HEK293T (cell line): Measurements from ENCODE around the gene RPRD2.
"Not testable (repeated sequence)": the region's sequence is repeated elsewhere in the genome, so short reads cannot be mapped to it uniquely, and the experiment has no call there.

ENCODE experiments used
- CTCF ChIA-PET: fragments of 350-600 bp; formaldehyde crosslinking; extraction: SDS; loops from one replicate; lab custom pipeline; 2021; ENCODE audit warnings: antibody characterized with exemption, inconsistent platforms; lab: Yijun Ruan, JAX
- POLR2A ChIA-PET: fragments of 350-600 bp; formaldehyde crosslinking; extraction: SDS; loops from one replicate; lab custom pipeline; 2020; ENCODE audit warnings: antibody characterized with exemption, inconsistent platforms; lab: Yijun Ruan, JAX
- DNase-seq: peaks from one replicate; pipeline ENCODE4 v3.0.0; 2012; ENCODE audit warnings: mixed read lengths; ENCODE audit errors: extremely low spot score
- ARNT ChIP-seq: fragments of 450-650 bp; IDR thresholded peaks from 2 replicates; pipeline ENCODE4 v1.6.1; 2017; ENCODE audit warnings: mild to moderate bottlenecking
- BHLHE40 ChIP-seq: fragments of 450-650 bp; IDR thresholded peaks from 2 replicates; pipeline ENCODE4 v1.6.1; 2016; ENCODE audit warnings: mild to moderate bottlenecking, moderate library complexity, borderline replicate concordance
- CTBP1 ChIP-seq: fragments of 450-650 bp; IDR thresholded peaks from 2 replicates; pipeline ENCODE4 v1.6.1; 2016; ENCODE audit warnings: borderline replicate concordance
- ELF4 ChIP-seq: fragments of 450-650 bp; IDR thresholded peaks from 2 replicates; pipeline ENCODE4 v1.6.1; 2017; ENCODE audit warnings: antibody characterized with exemption
- FOXA1 ChIP-seq: fragments of 450-650 bp; IDR thresholded peaks from 2 replicates; pipeline ENCODE4 v1.6.1; 2016; ENCODE audit warnings: mild to moderate bottlenecking
- FOXK2 ChIP-seq: fragments of 450-650 bp; IDR thresholded peaks from 2 replicates; pipeline ENCODE4 v1.6.1; 2016; ENCODE audit warnings: mild to moderate bottlenecking
- FOXM1 ChIP-seq: fragments of 450-650 bp; IDR thresholded peaks from 2 replicates; pipeline ENCODE4 v1.6.1; 2017; ENCODE audit warnings: mild to moderate bottlenecking, borderline replicate concordance
- HDGF ChIP-seq: fragments of 450-650 bp; IDR thresholded peaks from 2 replicates; pipeline ENCODE4 v1.6.1; 2017; ENCODE audit warnings: antibody characterized with exemption, borderline replicate concordance
- L3MBTL2 ChIP-seq: fragments of 450-650 bp; conservative IDR thresholded peaks from 2 replicates; pipeline ENCODE4 v1.6.1; 2016; ENCODE audit warnings: mild to moderate bottlenecking
- LEF1 ChIP-seq: fragments of 450-650 bp; IDR thresholded peaks from 2 replicates; pipeline ENCODE4 v1.6.1; 2017; ENCODE audit warnings: mild to moderate bottlenecking, borderline replicate concordance
- NFRKB ChIP-seq: fragments of 450-650 bp; IDR thresholded peaks from 2 replicates; pipeline ENCODE4 v1.6.1; 2016; ENCODE audit warnings: mild to moderate bottlenecking, moderate library complexity
- PKNOX1 ChIP-seq: fragments of 450-650 bp; IDR thresholded peaks from 2 replicates; pipeline ENCODE4 v1.6.1; 2016
- SP1 ChIP-seq: fragments of 450-650 bp; IDR thresholded peaks from 2 replicates; pipeline ENCODE4 v1.6.1; 2017
- SUZ12 ChIP-seq: fragments of 450-650 bp; IDR thresholded peaks from 2 replicates; pipeline ENCODE4 v1.6.1; 2016; ENCODE audit warnings: mild to moderate bottlenecking
- TARDBP ChIP-seq: fragments of 450-650 bp; IDR thresholded peaks from 2 replicates; pipeline ENCODE4 v1.6.1; 2016
- ZNF384 ChIP-seq: fragments of 450-650 bp; IDR thresholded peaks from 2 replicates; pipeline ENCODE4 v1.6.1; 2016

The RPRD2 gene

DNA sequence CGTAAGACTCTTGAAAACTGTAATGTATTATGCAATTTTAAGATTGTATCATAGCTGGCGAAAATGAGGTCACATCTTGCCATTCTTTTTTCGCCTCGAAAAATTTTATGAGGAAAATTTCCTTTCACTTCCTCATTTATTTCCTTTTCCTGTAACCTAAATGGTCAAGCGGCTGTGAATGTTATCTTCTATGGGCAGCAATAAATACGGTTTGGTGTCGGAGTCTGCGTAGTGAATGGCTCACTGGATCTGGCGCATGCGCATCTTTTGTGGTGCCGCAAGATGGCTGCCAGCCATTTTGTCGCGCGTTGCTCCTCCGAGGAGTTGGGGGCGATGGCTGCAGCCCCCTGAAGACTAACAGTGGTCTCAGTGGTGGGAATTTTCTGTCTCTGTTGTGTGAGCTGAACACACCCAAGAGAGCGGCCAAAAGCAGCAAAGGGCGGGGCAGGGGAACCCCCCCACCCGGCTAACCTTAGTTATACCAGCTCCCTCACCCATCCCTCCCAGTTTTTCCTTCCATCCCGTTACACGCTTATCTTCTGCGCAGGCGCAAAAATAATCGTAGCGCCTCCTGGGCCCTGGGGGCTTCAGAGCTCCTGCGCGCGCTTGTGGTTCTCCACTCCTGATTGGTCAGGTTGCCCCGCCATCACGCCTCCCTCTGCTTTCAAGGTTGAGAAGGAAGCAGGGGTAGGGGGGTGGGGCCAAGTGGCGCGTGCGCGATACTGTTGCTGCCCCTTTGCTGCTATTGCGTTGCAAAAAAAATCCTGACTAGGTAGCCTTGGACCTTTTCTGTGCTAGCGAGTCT is at the start of gene RPRD2:
TSS of gene RPRD2 (plus strand) at position 722 of the 805 bp plus-strand sequence. CDS start 568 bp downstream, outside the sequence.
- TF ChIP-seq SUZ12, result no peak
- no peak for TF ChIP-seq ZNF384
- peak; percentile 72 for TF ChIP-seq NFRKB
- no peak for TF ChIP-seq SP1
- no peak for TF ChIP-seq ARNT
- peak; percentile 34; the same call in 1 of the 2 replicates for TF ChIP-seq HDGF
- TF ChIP-seq LEF1, result no peak; the same call in 1 of the 2 replicates
- TF ChIP-seq ELF4, result peak; percentile 24; the same call in 1 of the 2 replicates
- TF ChIP-seq PKNOX1, result peak; percentile 66
- no peak for TF ChIP-seq BHLHE40
- TF ChIP-seq FOXK2, result no peak
- no peak for TF ChIP-seq FOXM1
- no peak for TF ChIP-seq TARDBP
- peak; percentile 94 for TF ChIP-seq L3MBTL2
- no peak for TF ChIP-seq CTBP1
- no peak for TF ChIP-seq FOXA1
- DNase-seq, result peak; percentile 98
- POLR2A ChIA-PET, result interaction anchor here (0.6 to 2.1 kb wide), 42 partner anchors 9 to 354 kb away, joined by 3 to 14 read pairs (median 4); partner anchors contain the start of genes C1orf54, CA14, FALEC and MCL1
- CTCF ChIA-PET, result no interaction called here

DNA sequence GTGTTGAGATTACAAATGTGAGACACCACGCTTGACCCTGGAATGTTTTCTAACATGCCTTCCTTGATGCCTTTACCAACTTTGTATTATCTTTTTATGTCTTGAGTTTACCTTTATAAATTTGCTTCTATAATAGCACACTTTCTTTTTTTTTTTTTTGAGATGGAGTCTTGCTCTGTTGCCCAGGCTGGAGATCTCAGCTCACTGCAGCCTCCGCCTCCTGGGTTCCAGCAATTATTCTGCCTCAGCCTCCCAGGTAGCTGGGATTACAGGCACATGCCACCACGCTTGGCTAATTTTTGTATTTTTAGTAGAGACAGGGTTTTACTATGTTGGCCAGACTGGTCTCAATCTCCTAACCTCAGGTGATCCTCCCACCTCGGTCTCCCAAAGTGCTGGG is 49.3 kb upstream of the RPRD2 start:
- CTCF ChIA-PET, POLR2A ChIA-PET, DNase-seq: not testable (repeated sequence)

DNA sequence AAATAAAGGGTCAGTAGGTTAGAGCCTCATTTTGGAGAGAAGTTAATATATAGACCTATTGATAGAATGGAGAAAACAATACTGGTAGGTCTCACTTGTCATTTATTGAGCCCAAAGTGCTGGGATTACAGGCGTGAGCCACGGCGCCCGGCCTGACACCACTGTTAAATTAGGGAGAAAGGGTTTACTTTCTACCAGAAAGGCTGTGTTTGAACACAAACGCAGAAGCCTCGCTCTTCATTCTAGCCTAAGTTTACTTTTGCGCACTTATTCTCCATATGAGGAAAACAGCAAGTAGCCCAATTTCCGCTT is 43.3 kb upstream of the RPRD2 start:
- ChIA-PET CTCF (no interaction called here), POLR2A (interaction anchor here (1.4 to 1.6 kb wide), 3 partner anchors 31 to 64 kb away, joined by 3 to 8 read pairs (median 4); partner anchors contain the start of gene RPRD2)
- no peak for DNase-seq
- TF ChIP-seq ELF4, result no peak
- TF ChIP-seq BHLHE40, result no peak

GRCh38 chr1:150321826-150322166 is 42.2 kb upstream of the RPRD2 start:
- TF ChIP-seq L3MBTL2, result no peak
- no peak for TF ChIP-seq CTBP1
- no peak for TF ChIP-seq BHLHE40
- TF ChIP-seq FOXM1, result no peak
- TF ChIP-seq NFRKB, result no peak
- TF ChIP-seq LEF1, result no peak
- TF ChIP-seq SP1, result no peak
- TF ChIP-seq TARDBP, result no peak
- no peak for TF ChIP-seq HDGF
- TF ChIP-seq PKNOX1, result no peak
- TF ChIP-seq FOXK2, result no peak
- no peak; the same call in 1 of the 2 replicates for TF ChIP-seq ELF4
- no peak for TF ChIP-seq ZNF384
- no peak for TF ChIP-seq ARNT
- no peak for TF ChIP-seq FOXA1
- ChIA-PET CTCF (no interaction called here), POLR2A (interaction anchor here (1.4 to 1.6 kb wide), 3 partner anchors 32 to 65 kb away, joined by 3 to 8 read pairs (median 4); partner anchors contain the start of gene RPRD2)
- no peak for DNase-seq

- no peak for TF ChIP-seq FOXA1
- no peak for TF ChIP-seq TARDBP
- no peak for TF ChIP-seq CTBP1
- no peak for TF ChIP-seq ELF4
- no peak for TF ChIP-seq LEF1
- TF ChIP-seq L3MBTL2, result no peak
- no peak for TF ChIP-seq HDGF
- no peak for TF ChIP-seq FOXK2
- no peak for TF ChIP-seq ZNF384
- TF ChIP-seq SP1, result no peak
- TF ChIP-seq BHLHE40, result no peak
- TF ChIP-seq NFRKB, result no peak
- DNase-seq, result no peak
- ChIA-PET POLR2A (interaction anchor here (1.1 kb wide), 1 partner anchor 42 kb away, joined by 3 read pairs; the partner anchor contains the start of gene RPRD2), CTCF (no interaction called here)
Measured at GRCh38 chr1:150322310-150322709, 41.6 kb upstream of the RPRD2 start.

DNA sequence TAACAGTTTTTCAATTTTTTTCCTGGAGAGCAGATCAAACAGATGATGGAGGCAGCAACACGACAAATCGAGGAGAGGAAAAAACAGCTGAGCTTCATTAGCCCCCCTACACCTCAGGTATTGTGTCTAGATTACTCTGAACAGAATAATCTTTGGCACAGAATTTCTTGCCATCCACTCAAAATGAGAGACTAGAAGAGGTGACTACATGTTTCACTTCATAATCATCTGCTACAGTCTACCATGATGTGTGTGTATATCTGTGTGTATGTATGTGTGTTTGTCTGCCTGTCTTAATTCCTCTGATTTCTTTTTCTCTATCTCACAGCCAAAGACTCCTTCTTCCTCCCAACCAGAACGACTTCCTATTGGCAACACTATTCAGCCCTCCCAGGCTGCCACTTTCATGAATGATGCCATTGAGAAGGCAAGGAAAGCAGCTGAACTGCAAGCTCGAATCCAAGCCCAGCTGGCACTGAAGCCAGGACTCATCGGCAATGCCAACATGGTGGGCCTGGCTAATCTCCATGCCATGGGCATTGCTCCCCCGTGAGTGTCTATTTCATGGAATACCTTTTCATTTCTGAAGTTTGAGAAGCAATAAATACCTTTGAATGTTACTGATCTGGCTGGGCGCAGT is 31.2 kb upstream of the RPRD2 start:
- POLR2A ChIA-PET, result no interaction called here
- DNase-seq, result no peak
- no peak for TF ChIP-seq SP1
- TF ChIP-seq L3MBTL2, result no peak
- TF ChIP-seq HDGF, result no peak
- no peak for TF ChIP-seq FOXK2
- no peak for TF ChIP-seq ZNF384
- TF ChIP-seq BHLHE40, result no peak
- no peak for TF ChIP-seq NFRKB
- TF ChIP-seq FOXA1, result no peak
- no peak for TF ChIP-seq FOXM1
- TF ChIP-seq TARDBP, result no peak
- no peak for TF ChIP-seq CTBP1
- no peak for TF ChIP-seq ELF4
- CTCF ChIA-PET, result no interaction called here
